Vagina (tissue), 2 donors: ENCODE measurements around the gene SNX9.

Source experiments
- CTCF ChIP-seq, 3 experiments: fragments of 450-650 bp in 2 of 3; fragments of 200-600 bp in 1 of 3; sonication (generic) in 1 of 3; IDR thresholded peaks; one replicate each; pipeline ENCODE4 v1.5.1; 2017 to 2019; ENCODE audit warnings: antibody characterized with exemption in 3 of 3, mild to moderate bottlenecking in 2 of 3, moderate library complexity in 2 of 3
- POLR2A ChIP-seq, 2 donors: fragments of 450-650 bp; IDR thresholded peaks; one replicate each; pipeline ENCODE4 v1.6.1; 2017; ENCODE audit warnings: antibody characterized with exemption in 2 of 2, mild to moderate bottlenecking in 2 of 2, moderate library complexity in 2 of 2
- POLR2AphosphoS5 ChIP-seq, 2 donors: sonication (generic); formaldehyde crosslinking; IDR thresholded peaks; one replicate each; pipeline ENCODE4 v1.9.0; 2017; ENCODE audit warnings: antibody characterized with exemption in 2 of 2, mild to moderate bottlenecking in 2 of 2, low read depth in 1 of 2; ENCODE audit not compliant: insufficient read depth in 1 of 2

GRCh38 chr6:157908369-157909281, 85.6 kb downstream of the SNX9 start:
- TF ChIP-seq CTCF (IDR thresholded peaks at IDR 0.05) (no peak), POLR2A (IDR thresholded peaks at IDR 0.05) (no peak), POLR2AphosphoS5 (IDR thresholded peaks at IDR 0.05; ENCODE audit: insufficient read depth in 1 of 2, low read depth in 1 of 2) (no peak)
